ENCODE results near the gene CCL26.
A peak's percentile ranks its signal among the peaks of the same experiment; 100 is the strongest.
"Not testable (repeated sequence)": the region's sequence is repeated elsewhere in the genome, so short reads cannot be mapped to it uniquely, and the experiment has no call there.

The CCL26 gene

DNA sequence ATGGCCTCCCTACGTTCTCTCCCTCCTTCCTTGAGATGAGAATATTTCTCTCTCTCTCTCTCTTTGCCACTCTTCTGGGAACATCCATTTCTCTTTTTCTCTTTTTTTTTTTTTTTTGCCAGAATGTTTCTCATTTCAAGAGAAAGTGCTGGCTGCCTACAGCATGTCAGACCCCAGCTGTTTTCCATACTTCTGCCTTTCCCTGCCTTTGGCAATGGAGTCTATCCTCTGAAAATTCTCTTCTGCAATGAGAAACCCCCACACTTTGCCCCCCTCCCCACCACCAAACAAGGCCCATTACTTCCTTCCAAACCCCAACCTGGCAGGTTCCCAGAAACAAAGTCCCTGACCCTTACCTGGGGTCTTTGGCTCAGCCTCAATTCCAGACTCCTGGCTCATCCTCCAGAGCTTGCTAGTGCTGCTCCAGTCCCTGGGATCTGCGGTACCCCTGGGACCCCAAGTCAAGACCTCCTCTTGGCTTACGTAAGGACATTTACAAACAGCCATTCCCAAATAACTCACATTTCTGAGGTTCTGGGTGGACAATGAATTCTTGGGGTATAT is 17.4 kb upstream of the CCL26 start:
- DNase-seq: no peak

GRCh38 chr7:75788154-75788847 is 16.3 kb upstream of the CCL26 start:
- not testable (repeated sequence) for DNase-seq

- not testable (repeated sequence) for DNase-seq
Observed at GRCh38 chr7:75783058-75783457, 11.0 kb upstream of the CCL26 start.

DNA sequence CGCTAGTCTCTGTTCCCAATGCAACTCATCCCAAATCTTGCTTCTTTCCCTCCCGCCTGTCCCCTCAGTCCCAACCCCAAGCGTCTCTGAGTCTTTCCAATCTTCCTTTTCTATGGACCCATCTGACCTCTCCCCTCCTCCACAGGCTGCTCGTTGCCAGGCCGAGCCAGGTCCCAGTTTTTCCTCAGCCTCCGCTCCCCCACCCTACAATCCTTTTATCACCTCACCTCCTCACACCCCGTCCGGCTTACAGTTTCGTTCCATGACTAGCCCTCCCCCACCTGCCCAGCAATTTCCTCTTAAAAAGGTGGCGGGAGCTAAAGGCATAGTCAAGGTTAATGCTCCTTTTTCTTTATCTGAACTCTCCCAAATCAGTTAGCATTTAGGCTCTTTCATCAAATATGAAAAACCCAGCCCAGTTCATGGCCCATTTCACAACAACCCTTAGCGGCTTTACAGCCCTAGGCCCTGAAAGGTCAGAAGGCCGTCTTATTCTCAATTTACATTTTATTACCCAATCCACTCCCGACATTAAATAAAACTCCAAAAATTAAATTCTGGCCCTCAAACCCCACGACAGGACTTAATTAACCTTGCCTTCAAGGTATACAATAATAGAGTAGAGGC is 8.7 kb upstream of the CCL26 start:
- DNase-seq: not testable (repeated sequence)

GRCh38 chr7:75779516-75779915 is 7.5 kb upstream of the CCL26 start:
- DNase-seq: not testable (repeated sequence)

DNA sequence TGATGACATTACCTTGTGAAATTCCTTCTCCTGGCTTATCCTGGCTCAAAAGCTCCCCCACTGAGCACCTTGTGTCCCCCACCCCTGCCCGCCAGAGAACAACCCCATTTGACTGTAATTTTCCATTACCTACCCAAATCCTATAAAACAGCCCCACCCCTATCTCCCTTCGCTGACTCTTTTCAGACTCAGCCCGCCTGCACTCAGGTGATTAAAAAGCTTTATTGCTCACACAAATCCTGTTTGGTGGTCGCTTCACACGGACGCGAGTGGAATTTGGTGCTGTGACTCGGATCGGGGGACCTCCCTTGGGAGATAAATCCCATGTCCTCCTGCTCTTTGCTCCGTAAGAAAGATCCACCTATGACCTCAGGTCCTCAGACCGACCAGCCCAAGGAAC is 7.0 kb upstream of the CCL26 start:
- DNase-seq: not testable (repeated sequence)

GRCh38 chr7:75776295-75776971 is 4.4 kb upstream of the CCL26 start:
- DNase-seq: peak; percentile 27 to 76

DNA sequence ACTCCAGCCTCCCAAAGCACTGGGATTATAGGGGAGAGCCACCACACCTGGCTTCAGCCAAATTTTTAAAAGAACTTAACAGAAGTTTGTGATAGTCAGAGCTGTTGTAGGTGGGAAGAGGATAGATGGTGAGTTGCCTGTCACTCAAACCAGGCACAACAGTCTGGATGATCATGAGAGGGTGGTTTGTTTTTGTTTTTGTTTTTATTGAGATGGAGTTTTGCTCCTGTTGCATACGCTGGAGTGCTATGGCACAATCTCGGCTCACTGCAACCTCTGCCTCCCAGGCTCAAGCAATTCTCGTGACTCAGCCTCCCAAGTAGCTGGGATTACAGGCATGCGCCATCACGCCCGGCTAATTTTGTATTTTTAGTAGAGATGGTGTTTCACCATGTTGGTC is 1.9 kb upstream of the CCL26 start:
- DNase-seq: not testable (repeated sequence)

DNA sequence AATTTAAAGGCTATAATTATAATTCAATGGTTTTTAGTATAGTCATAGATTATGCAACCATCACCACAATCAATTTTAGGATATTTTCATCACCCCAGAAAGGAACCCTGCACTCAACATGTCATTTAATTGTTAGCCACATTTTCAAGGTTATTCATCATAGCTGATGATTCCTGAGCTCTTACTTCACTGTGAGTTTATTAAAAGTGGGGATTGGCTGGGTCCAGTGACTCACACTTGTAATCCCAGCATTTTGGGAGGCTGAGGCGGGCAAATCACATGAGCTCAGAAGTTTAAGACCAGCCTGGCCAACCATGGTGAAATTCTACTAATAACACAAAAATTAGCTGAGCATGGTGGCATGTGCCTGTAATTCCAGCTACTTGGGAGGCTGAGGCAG is 787 bp downstream of the CCL26 start:
- no peak for DNase-seq

GRCh38 chr7:75762350-75762917 is 9.6 kb downstream of the CCL26 start:
- no peak for DNase-seq

- not testable (repeated sequence) for DNase-seq
Observed at GRCh38 chr7:75761801-75762200, 10.2 kb downstream of the CCL26 start.

DNA sequence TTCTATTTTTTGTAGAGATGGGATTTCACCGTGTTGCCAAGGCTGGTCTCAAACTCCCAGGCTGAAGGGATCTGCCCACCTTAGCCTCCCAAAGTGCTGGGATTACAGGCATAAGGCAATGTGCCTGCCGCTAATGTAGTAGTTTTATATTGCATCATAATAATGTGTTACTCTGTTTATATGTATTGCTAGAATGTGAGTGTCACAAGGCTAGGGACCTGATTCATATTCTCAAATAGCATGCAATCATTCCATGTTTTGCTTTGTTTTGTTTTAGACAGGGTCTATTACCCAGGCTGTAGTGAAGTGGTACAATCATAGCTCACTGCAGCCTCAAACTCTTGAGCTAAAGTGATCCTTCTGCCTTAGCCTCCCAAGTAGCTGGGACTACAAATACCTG is 13.5 kb downstream of the CCL26 start:
- no peak for DNase-seq

DNA sequence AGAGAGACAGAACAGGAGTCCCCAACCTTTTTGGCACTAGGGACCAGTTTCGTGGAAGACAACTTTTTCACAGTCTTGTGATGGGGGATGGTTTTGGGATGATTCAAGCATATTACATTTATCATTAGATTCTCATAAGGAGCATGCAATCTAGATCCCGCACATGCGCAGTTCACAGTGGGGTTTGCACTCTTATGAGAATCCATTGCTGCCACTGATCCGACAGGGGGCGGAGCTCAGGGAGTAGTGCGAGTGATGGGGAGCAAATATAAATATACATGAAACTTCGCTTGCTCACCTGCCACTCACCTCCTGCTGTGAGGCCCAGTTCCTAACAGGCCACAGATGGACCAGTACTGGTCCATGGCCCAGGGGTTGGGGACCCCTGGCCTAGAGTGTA is 14.2 kb downstream of the CCL26 start:
- no peak for DNase-seq

- DNase-seq: no peak
Observed at GRCh38 chr7:75756991-75757676, 14.9 kb downstream of the CCL26 start.

GRCh38 chr7:75756206-75756990 is 15.6 kb downstream of the CCL26 start:
- no peak for DNase-seq

DNA sequence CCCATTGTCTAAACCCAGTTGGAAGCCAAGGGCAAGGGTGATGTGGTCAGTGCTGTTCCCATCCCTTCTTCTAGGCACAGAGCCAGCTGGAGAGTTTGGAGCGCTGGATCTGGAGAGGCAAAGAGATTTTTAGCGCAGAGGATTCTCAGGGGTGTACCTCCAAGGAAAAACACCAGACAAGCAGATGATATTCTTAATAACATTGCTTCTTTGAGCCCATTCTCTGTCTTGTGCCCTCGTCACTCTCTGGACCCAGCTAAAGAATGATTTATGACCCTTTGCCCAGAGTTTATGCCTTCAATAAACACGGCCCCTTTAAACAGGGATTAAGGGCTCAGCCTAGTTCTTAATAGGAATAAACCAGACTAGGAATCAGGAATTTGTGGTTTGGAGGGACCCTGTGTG is 28.6 kb downstream of the CCL26 start:
- no peak for DNase-seq

GRCh38 chr7:75740846-75741497 is 31.0 kb downstream of the CCL26 start:
- no peak for DNase-seq

- peak in 1 of 2 experiments; percentile 40 for DNase-seq
Observed at GRCh38 chr7:75739796-75740672, 32.0 kb downstream of the CCL26 start.

GRCh38 chr7:75738975-75739795 is 32.8 kb downstream of the CCL26 start:
- peak; percentile 99 for DNase-seq

DNA sequence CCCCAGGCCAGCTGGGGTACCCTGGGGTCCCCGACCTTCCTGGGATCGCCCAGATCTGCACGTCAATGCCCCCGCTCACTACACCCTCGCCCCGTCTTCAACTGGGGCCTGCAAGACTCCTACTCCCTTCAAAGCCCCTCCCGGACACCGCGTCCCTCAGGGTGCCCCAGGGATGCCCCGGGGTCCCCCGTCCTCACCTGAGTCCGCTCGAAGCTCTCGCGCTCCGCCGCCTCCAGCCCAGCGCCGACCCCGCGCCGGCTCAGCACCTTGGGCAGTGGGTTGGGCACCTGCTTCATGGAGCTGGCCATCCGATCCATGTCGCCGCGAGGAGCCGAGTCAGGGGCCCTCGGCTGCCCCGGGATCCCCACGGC is 33.4 kb downstream of the CCL26 start, which contains the start of gene HIP1:
Gene HIP1, minus strand, starts transcription at position 338 of the 371 bp plus-strand sequence. Its CDS starts 21 bp downstream, at position 317.
- DNase-seq: no peak

Measured in stimulated activated CD4-positive, alpha-beta T cell treated with anti-CD3 and anti-CD28 coated beads, Interleukin-4, amount 100 ng/mL, for 4 hours (primary cell).